GM12878 (cell line): ENCODE measurements around the gene SKIL. TPM values are rescaled to one million over a fixed set of nuclear protein-coding genes. Genes with fewer than 3 reads are reported as not detected.

ENCODE experiments used
- ATAC-seq: fragments of 200-7000 bp; cut with Tn5 transposase; 3 replicates; pipeline ENCODE4 v1.9.1; 2020; ENCODE audit warnings: mild to moderate bottlenecking, moderate library complexity
- BruUV-seq: library from RNA; stranded (reverse); fragments of 400-500 nt; replicated peaks from 2 replicates; lab custom pipeline; 2021; lab: Mats Ljungman, UMichigan
- CTCF ChIA-PET: fragments of 300-600 bp; sonication (Branson Sonifier 250); formaldehyde crosslinking; extraction: SDS; loops from one replicate; lab custom pipeline; 2021; ENCODE audit warnings: inconsistent platforms; lab: Yijun Ruan, JAX
- POLR2A ChIA-PET: fragments of 350-600 bp; formaldehyde crosslinking; extraction: SDS; loops from one replicate; lab custom pipeline; 2021; ENCODE audit warnings: inconsistent platforms; lab: Charles Lee
- RAD21 ChIA-PET: fragments of 300-600 bp; sonication (Branson Sonifier 250); formaldehyde crosslinking; loops from one replicate; lab custom pipeline; 2023; ENCODE audit warnings: antibody characterized with exemption; ENCODE audit not compliant: unreplicated experiment; lab: Charles Lee
- SMC1A ChIA-PET: fragments of 300-600 bp; sonication (Branson Sonifier 250); formaldehyde crosslinking; loops from one replicate; lab custom pipeline; 2023; ENCODE audit not compliant: unreplicated experiment, uncharacterized antibody; lab: Charles Lee
- DNase-seq: peaks from one replicate; pipeline ENCODE4 v3.0.0-alpha.2; 2011; ENCODE audit warnings: low read depth, low spot score
- FAIRE-seq: peaks from 3 replicates; lab custom pipeline; 2011; peaks lifted over from hg19 to GRCh38; lab: Jason Lieb, UNC
- H2AFZ ChIP-seq: 2 replicates; pipeline ENCODE4 v1.6.0; 2011; ENCODE audit warnings: low read depth, low read length, control low read depth; ENCODE audit not compliant: control insufficient read depth
- H3K27ac ChIP-seq: 2 replicates; pipeline ENCODE4 v1.5.1; 2011; ENCODE audit warnings: control low read depth; ENCODE audit not compliant: control insufficient read depth, insufficient read depth
- H3K27me3 ChIP-seq, 2 experiments: replicated peaks in 1 of 2; 2 replicates each; pipeline versions ENCODE4 v1.6.0 to v1.6.1; 2011; ENCODE audit warnings: low read length in 1 of 2; ENCODE audit not compliant: control insufficient read depth in 2 of 2, insufficient read depth in 2 of 2
- H3K36me3 ChIP-seq, 2 experiments: 2 replicates each; pipeline ENCODE4 v1.5.1; 2011; ENCODE audit warnings: low read length in 1 of 2; ENCODE audit not compliant: control insufficient read depth in 2 of 2, insufficient read depth in 2 of 2
- H3K4me1 ChIP-seq: 2 replicates; pipeline ENCODE4 v1.6.1; 2011; ENCODE audit warnings: mild to moderate bottlenecking, low read length, moderate library complexity, mixed read lengths; ENCODE audit not compliant: control insufficient read depth, insufficient read depth
- H3K4me2 ChIP-seq: 2 replicates; pipeline ENCODE4 v1.6.0; 2011; ENCODE audit warnings: control low read depth; ENCODE audit not compliant: control insufficient read depth, insufficient read depth
- H3K4me3 ChIP-seq: fragments of 200-600 bp; sonication (generic); 2 replicates; pipeline ENCODE4 v1.5.1; 2016
- H3K79me2 ChIP-seq: 2 replicates; pipeline ENCODE4 v1.6.0; 2011; ENCODE audit warnings: low read length; ENCODE audit not compliant: control insufficient read depth, insufficient read depth
- H3K9ac ChIP-seq: 2 replicates; pipeline ENCODE4 v1.8.0; 2011; ENCODE audit warnings: low read length, control low read depth, mixed read lengths; ENCODE audit not compliant: control insufficient read depth, insufficient read depth
- H3K9me3 ChIP-seq: replicated peaks from 3 replicates; pipeline ENCODE4 v1.5.1; 2011; ENCODE audit warnings: mild to moderate bottlenecking, low read length; ENCODE audit not compliant: control insufficient read depth, insufficient read depth
- H4K20me1 ChIP-seq: 2 replicates; pipeline ENCODE4 v1.6.0; 2011; ENCODE audit not compliant: control insufficient read depth, insufficient read depth
- ATF7 ChIP-seq: fragments of 450-650 bp; IDR thresholded peaks from 2 replicates; pipeline ENCODE4 v1.6.1; 2016; ENCODE audit warnings: low read depth, mild to moderate bottlenecking
- BMI1 ChIP-seq: fragments of 450-650 bp; IDR thresholded peaks from 2 replicates; pipeline ENCODE4 v1.6.1; 2016; ENCODE audit warnings: mild to moderate bottlenecking, moderate library complexity, borderline replicate concordance
- CBFB ChIP-seq: IDR thresholded peaks from 2 replicates; pipeline ENCODE4 v1.6.1; 2016; ENCODE audit warnings: antibody characterized with exemption, low read depth
- CHD2 ChIP-seq: IDR thresholded peaks from 2 replicates; pipeline ENCODE4 v1.6.1; 2011; ENCODE audit warnings: low read depth, low read length, improper control_type of control experiment, borderline replicate concordance
- FOXM1 ChIP-seq: IDR thresholded peaks from 2 replicates; pipeline ENCODE4 v1.6.1; 2012; ENCODE audit warnings: low read depth, mild to moderate bottlenecking, inconsistent platforms, low read length, moderate library complexity
- MTA2 ChIP-seq: fragments of 450-650 bp; IDR thresholded peaks from 2 replicates; pipeline ENCODE4 v1.6.1; 2016; ENCODE audit warnings: low read depth, mild to moderate bottlenecking, moderate library complexity
- NFXL1 ChIP-seq: fragments of 450-650 bp; IDR thresholded peaks from 2 replicates; pipeline ENCODE4 v1.6.1; 2017; ENCODE audit warnings: antibody characterized with exemption, mild to moderate bottlenecking, borderline replicate concordance
- POLR2AphosphoS2 ChIP-seq: IDR thresholded peaks from 2 replicates; pipeline ENCODE4 v1.6.1; 2011; ENCODE audit warnings: low read depth, mild to moderate bottlenecking, low read length, improper control_type of control experiment, moderate library complexity
- RAD51 ChIP-seq: fragments of 450-650 bp; IDR thresholded peaks from 2 replicates; pipeline ENCODE4 v1.6.1; 2016; ENCODE audit warnings: moderate library complexity, mild to moderate bottlenecking, inconsistent platforms
- RUNX3 ChIP-seq: IDR thresholded peaks from 2 replicates; pipeline ENCODE4 v1.6.1; 2012; ENCODE audit warnings: low read length, inconsistent platforms
- SIN3A ChIP-seq: IDR thresholded peaks from 2 replicates; pipeline ENCODE4 v1.6.1; 2012; ENCODE audit warnings: low read depth, low read length, improper control_type of control experiment
- SPI1 ChIP-seq: IDR thresholded peaks from 2 replicates; pipeline ENCODE4 v1.6.1; 2011; ENCODE audit warnings: low read depth, mild to moderate bottlenecking, low read length, moderate library complexity, borderline replicate concordance; ENCODE audit not compliant: insufficient read depth
- ZNF384 ChIP-seq: IDR thresholded peaks from 2 replicates; pipeline ENCODE4 v1.6.1; 2012; ENCODE audit warnings: low read depth, mild to moderate bottlenecking, low read length, improper control_type of control experiment, borderline replicate concordance
- ZNF622 ChIP-seq: fragments of 450-650 bp; IDR thresholded peaks from 2 replicates; pipeline ENCODE4 v1.6.1; 2017; ENCODE audit warnings: mild to moderate bottlenecking, inconsistent platforms
- WGBS: methylation state at CpG from one replicate; pipeline ENCODE4 v1.1.6; 2016; ENCODE audit warnings: low lambda C conversion rate; ENCODE audit not compliant: insufficient replicate concordance, insufficient coverage; ENCODE audit errors: missing lambda C conversion rate; 5-methylcytosine and 5-hydroxymethylcytosine counted together
- in situ Hi-C: fragments of 300-500 bp; cut with MboI; formaldehyde crosslinking; loops from 9 replicates; pipeline ENCODE4 v1.14.3; 2018; ENCODE audit warnings: mixed read lengths
- intact Hi-C: fragments of 100-400 bp; cut with micrococcal nuclease; formaldehyde crosslinking; loops from one replicate; pipeline ENCODE4 v1.14.2; 2022; ENCODE audit not compliant: unreplicated experiment
- polyA plus RNA-seq, 11 experiments: library from polyadenylated mRNA; depleted of rRNA in 4 of 11; unstranded in 6 of 11; stranded (reverse) in 5 of 11; fragments of >200 nt; fragmentation: Nextera tagmentation in 4 of 11; fragmentation: Illumina TruSeq in 1 of 11; extraction: Ambion mirVana in 4 of 11; extraction: Trizol in 1 of 11; gene quantifications; 1 replicate in 1 of 11; 2 replicates in 10 of 11; pipeline versions ENCODE4 v1.2.1 to v1.2.3, GENCODE V29; 2011 to 2016; ENCODE audit warnings: inconsistent platforms in 2 of 11, missing spikeins in 2 of 11, low read depth in 1 of 11
- total RNA-seq, 4 experiments: library from RNA; depleted of rRNA in 3 of 4; stranded (reverse); fragments of >200 nt in 3 of 4; fragmentation: Illumina TruSeq in 1 of 4; extraction: Trizol in 1 of 4; gene quantifications; 2 replicates each; pipeline versions ENCODE4 v1.2.1 to v1.2.3, GENCODE V29; 2013 to 2021
- TF ChIP-seq, protein P1 (sequence below): fragments of 450-650 bp; conservative IDR thresholded peaks from 2 replicates; pipeline ENCODE4 v1.6.1; 2017; ENCODE audit warnings: mild to moderate bottlenecking, moderate library complexity
- TF ChIP-seq, protein P2 (sequence below): fragments of 450-650 bp; IDR thresholded peaks from 2 replicates; pipeline ENCODE4 v1.6.1; 2018; ENCODE audit warnings: mild to moderate bottlenecking, low read depth, moderate library complexity; ENCODE audit not compliant: partially characterized antibody

Gene SKIL
- total and polyA plus RNA-seq, 10 of the 15 experiments (the other 5 are each of a cell fraction or from before 2014, with no cell fraction given), result 2.7 to 14.8 (median 6.7) TPM

DNA sequence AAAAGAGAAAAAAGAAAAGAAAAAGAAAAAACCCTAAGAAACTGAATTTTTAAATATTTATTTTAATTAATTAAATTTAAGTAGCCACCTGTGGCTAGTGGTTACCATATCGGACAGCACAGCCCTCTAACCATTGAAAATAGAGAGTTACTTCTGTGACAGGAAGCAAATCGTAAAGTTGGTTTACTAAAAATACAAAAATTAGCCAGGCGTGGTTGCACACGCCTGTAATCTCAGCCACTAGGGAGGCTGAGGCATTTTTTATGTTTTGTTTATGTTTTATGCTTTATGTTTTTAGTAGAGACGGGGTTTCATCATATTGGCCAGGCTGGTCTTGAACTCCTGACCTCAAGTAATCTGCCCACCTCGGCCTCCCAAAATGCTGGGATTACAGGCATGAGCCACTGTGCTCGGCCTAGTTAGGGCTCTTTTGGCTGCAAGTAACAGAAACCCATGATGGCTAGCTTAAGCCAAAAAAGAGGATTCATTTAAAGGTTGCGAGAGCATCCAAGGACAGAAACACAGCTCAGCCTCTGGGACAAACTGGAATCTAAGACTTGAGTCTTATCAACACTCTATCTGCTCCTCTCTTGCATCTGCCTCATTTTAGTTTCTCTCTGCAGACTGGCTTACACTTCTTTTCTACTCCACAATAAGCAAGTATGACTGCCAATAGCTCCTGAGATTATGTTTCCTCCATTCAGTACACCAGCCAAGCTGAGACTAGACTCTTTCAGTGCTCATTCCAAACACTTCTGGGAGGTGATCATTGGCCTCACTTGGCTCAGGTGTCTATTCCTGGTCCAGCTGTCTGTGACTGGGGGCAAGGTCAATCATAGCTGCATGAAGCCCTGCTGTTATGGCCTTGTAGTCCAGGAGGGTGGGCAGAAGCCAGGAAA, 6.8 kb upstream of the SKIL start:
- H3K27me3 ChIP-seq, result no peaks in the 10 kb centered on the region
- H3K79me2 ChIP-seq, result no peaks in the 10 kb centered on the region
- H2AFZ ChIP-seq, result no peak overlapping the region
- no peak for DNase-seq
- intact Hi-C loops (loop anchor here (10.0 kb wide), 1 partner anchor 1114 kb away; the partner anchor contains the start of gene TNIK), in situ Hi-C loops (no loop called here)
- no TSS peak for BruUV-seq
- peak overlapping the region; percentile 44; the same call in 1 of the 2 replicates for H3K4me3 ChIP-seq
- CTCF ChIA-PET, result interaction anchor here (0.6 to 1.8 kb wide), 6 partner anchors 18 to 146 kb away, joined by 3 to 5 read pairs (median 3); no protein-coding TSS in a partner anchor
- H3K36me3 ChIP-seq, result no peaks in the 10 kb centered on the region
- H3K9me3 ChIP-seq, result no peaks in the 10 kb centered on the region
- H3K9ac ChIP-seq, result no peak overlapping the region
- H3K4me1 ChIP-seq, result peaks cover 54% of the 10 kb centered on the region
- ATAC-seq, result peak; percentile 65
- RAD21 ChIA-PET, result interaction anchor here (1.1 to 1.5 kb wide), 2 partner anchors 18 to 42 kb away, joined by 4 to 9 read pairs; no protein-coding TSS in a partner anchor
- FAIRE-seq, result no peak
- 13% methylated on average over 8 of the region's 8 CpGs for WGBS
- H3K4me2 ChIP-seq, result peak overlapping the region; percentile 89
- no peaks in the 10 kb centered on the region for H4K20me1 ChIP-seq
- no peak overlapping the region for H3K27ac ChIP-seq
- POLR2A ChIA-PET, result interaction anchor here (1.3 kb wide), 1 partner anchor 12 kb away, joined by 3 read pairs; no protein-coding TSS in a partner anchor
- SMC1A ChIA-PET, result interaction anchor here (0.7 to 1.7 kb wide), 6 partner anchors 11 to 511 kb away, joined by 3 to 11 read pairs (median 4); no protein-coding TSS in a partner anchor
- no peak for TF ChIP-seq FOXM1
- TF ChIP-seq POLR2AphosphoS2, result no peak
- TF ChIP-seq, protein P1, sequence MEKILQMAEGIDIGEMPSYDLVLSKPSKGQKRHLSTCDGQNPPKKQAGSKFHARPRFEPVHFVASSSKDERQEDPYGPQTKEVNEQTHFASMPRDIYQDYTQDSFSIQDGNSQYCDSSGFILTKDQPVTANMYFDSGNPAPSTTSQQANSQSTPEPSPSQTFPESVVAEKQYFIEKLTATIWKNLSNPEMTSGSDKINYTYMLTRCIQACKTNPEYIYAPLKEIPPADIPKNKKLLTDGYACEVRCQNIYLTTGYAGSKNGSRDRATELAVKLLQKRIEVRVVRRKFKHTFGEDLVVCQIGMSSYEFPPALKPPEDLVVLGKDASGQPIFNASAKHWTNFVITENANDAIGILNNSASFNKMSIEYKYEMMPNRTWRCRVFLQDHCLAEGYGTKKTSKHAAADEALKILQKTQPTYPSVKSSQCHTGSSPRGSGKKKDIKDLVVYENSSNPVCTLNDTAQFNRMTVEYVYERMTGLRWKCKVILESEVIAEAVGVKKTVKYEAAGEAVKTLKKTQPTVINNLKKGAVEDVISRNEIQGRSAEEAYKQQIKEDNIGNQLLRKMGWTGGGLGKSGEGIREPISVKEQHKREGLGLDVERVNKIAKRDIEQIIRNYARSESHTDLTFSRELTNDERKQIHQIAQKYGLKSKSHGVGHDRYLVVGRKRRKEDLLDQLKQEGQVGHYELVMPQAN, result no peak
- no peak for TF ChIP-seq CBFB
- no peak for TF ChIP-seq NFXL1
- TF ChIP-seq ZNF622, result no peak
- no peak for TF ChIP-seq ATF7
- TF ChIP-seq SPI1, result no peak
- TF ChIP-seq BMI1, result no peak
- TF ChIP-seq, protein P2, sequence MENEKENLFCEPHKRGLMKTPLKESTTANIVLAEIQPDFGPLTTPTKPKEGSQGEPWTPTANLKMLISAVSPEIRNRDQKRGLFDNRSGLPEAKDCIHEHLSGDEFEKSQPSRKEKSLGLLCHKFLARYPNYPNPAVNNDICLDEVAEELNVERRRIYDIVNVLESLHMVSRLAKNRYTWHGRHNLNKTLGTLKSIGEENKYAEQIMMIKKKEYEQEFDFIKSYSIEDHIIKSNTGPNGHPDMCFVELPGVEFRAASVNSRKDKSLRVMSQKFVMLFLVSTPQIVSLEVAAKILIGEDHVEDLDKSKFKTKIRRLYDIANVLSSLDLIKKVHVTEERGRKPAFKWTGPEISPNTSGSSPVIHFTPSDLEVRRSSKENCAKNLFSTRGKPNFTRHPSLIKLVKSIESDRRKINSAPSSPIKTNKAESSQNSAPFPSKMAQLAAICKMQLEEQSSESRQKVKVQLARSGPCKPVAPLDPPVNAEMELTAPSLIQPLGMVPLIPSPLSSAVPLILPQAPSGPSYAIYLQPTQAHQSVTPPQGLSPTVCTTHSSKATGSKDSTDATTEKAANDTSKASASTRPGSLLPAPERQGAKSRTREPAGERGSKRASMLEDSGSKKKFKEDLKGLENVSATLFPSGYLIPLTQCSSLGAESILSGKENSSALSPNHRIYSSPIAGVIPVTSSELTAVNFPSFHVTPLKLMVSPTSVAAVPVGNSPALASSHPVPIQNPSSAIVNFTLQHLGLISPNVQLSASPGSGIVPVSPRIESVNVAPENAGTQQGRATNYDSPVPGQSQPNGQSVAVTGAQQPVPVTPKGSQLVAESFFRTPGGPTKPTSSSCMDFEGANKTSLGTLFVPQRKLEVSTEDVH, result no peak
- TF ChIP-seq RAD51, result no peak
- TF ChIP-seq SIN3A, result no peak
- TF ChIP-seq RUNX3, result peak; percentile 73
- TF ChIP-seq MTA2, result no peak
- TF ChIP-seq ZNF384, result 0 out of 2 replicates have a peak, but pooled peaks have one; percentile 8
- no peak for TF ChIP-seq CHD2
